ENCODE data around the gene BOLA1. TPM values are rescaled to one million over a fixed set of nuclear protein-coding genes. Genes with fewer than 3 reads are reported as not detected.

Gene BOLA1
- total and polyA plus RNA-seq, 2 of the 13 experiments (the other 11 are each of a cell fraction or from before 2014, with no cell fraction given) = 3.2 to 4.2 TPM

DNA sequence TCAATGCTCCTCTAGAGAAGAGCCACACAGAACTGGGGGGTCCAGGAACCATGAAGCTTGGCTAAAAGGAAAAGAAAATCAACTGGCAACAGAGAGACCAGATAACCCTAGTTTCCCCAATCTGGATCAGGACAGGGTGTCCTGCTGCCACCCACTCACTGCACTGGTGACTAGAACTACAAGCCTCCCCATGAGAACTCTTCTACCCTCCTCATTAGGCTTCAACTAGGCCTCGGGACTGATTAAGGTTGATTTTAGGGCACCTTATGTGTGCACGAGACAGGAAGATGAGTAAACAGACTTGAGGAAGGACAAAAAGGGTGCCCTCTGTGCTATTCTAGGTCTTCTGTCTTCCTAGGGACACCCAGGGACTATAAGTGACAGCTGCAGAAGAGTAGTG, 30.5 kb downstream of the BOLA1 start:
- peaks cover 17% of the 10 kb centered on the region for H3K79me2 ChIP-seq (ENCODE audit: insufficient read depth, low read length)
- CTCF ChIA-PET (ENCODE audit: low intra/inter-chr PET ratio, low total read pairs) = no interaction called here
- 87% methylated on average over 2 of the region's 2 CpGs for WGBS (ENCODE audit: low lambda C conversion rate)
- H4K20me1 ChIP-seq (ENCODE audit: insufficient read depth, low read length) = 0 out of 2 replicates have a peak, but pooled peaks cover 3% of the 10 kb centered on the region
- DNase-seq (ENCODE audit: low spot score) (no peak), FAIRE-seq (no peak), ATAC-seq (no peak)
- H3K9me3 ChIP-seq (ENCODE audit: low read length) = no peaks in the 10 kb centered on the region
- no peak overlapping the region for H3K27ac ChIP-seq (ENCODE audit: extremely low read length, insufficient read depth, low read length)
- peaks cover 2 to 16% of the 10 kb centered on the region in 2 experiments; a peak in 3 of 5 replicates for H3K36me3 ChIP-seq (replicated peaks in 1 of 2; ENCODE audit: control insufficient read depth in 1 of 2, insufficient read depth in 2 of 2, low read length in 2 of 2)
- peaks cover 30% of the 10 kb centered on the region for H3K4me1 ChIP-seq (ENCODE audit: insufficient read depth, low read length)
- H3K27me3 ChIP-seq (ENCODE audit: control insufficient read depth in 1 of 2, insufficient read depth in 2 of 2, low read length in 2 of 2) = no peaks in the 10 kb centered on the region; a peak in 1 of 5 replicates
- in situ Hi-C loops (cut with HindIII; ENCODE audit: extremely low pct_ligation_motif_present, low pct_unique_long_range_greater_than_20kb) = no loop called here
- no peak overlapping the region for H3K4me2 ChIP-seq (ENCODE audit: low read depth, low read length)
- POLR2A ChIA-PET = interaction anchor here (2.2 kb wide), 1 partner anchor 43 kb away, joined by 27 read pairs; a partner anchor contains a TSS
- no peak overlapping the region for H2AFZ ChIP-seq (ENCODE audit: low read length)
- H3K9ac ChIP-seq (ENCODE audit: insufficient read depth, low read depth, low read length) = no peak overlapping the region
- intact Hi-C loops (cut with micrococcal nuclease; ENCODE audit: unreplicated experiment) = no loop called here
- BruUV-seq (replicated peaks) = no TSS peak
- TF ChIP-seq HIVEP1 (CRISPR knock-in tag; IDR thresholded peaks at IDR 0.05) (no peak), HOXD1 (CRISPR knock-in tag; IDR thresholded peaks at IDR 0.05) (no peak), ZNF687 (CRISPR knock-in tag; IDR thresholded peaks at IDR 0.05) (no peak), ZSCAN20 (CRISPR knock-in tag; IDR thresholded peaks at IDR 0.05; ENCODE audit: borderline replicate concordance) (no peak), SIN3B (IDR thresholded peaks at IDR 0.05; ENCODE audit: low read length) (no peak), STAT5B (CRISPR knock-in tag; IDR thresholded peaks at IDR 0.05) (no peak), PTBP1 (IDR thresholded peaks at IDR 0.05; ENCODE audit: low read depth, low read length, poor library complexity, severe bottlenecking) (no peak), CC2D1A (CRISPR knock-in tag; IDR thresholded peaks at IDR 0.05) (no peak), SRSF9 (IDR thresholded peaks at IDR 0.05; ENCODE audit: borderline replicate concordance, insufficient read depth, low read depth, low read length, poor library complexity, severe bottlenecking) (no peak)
- TF ChIP-seq, protein P1, sequence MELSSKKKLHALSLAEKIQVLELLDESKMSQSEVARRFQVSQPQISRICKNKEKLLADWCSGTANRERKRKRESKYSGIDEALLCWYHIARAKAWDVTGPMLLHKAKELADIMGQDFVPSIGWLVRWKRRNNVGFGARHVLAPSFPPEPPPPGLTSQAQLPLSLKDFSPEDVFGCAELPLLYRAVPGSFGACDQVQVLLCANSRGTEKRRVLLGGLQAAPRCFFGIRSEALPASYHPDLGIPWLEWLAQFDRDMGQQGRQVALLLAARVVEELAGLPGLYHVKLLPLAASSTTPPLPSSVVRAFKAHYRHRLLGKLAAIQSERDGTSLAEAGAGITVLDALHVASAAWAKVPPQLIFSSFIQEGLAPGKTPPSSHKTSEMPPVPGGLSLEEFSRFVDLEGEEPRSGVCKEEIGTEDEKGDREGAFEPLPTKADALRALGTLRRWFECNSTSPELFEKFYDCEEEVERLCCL (CRISPR knock-in tag; IDR thresholded peaks at IDR 0.05; ENCODE audit: borderline replicate concordance) = no peak
- no peak overlapping the region for H3K4me3 ChIP-seq (replicated peaks in 1 of 3; ENCODE audit: insufficient read depth in 1 of 3, low read depth in 2 of 3, low read length in 3 of 3)

Measured in HepG2 (cell line).